K562 (cell line): ENCODE data around the gene CALHM3. TPM values are rescaled to one million over a fixed set of nuclear protein-coding genes. Genes with fewer than 3 reads are reported as not detected.

Experiments
- ATAC-seq: fragments of 200-7000 bp; cut with Tn5 transposase; 3 replicates; pipeline ENCODE4 v1.9.1; 2020; ENCODE audit warnings: moderate library complexity
- BruUV-seq: library from RNA; stranded (reverse); fragments of 400-500 nt; replicated peaks from 2 replicates; lab custom pipeline; 2021; lab: Mats Ljungman, UMichigan
- CTCF ChIA-PET: fragments of 300-600 bp; formaldehyde crosslinking; extraction: SDS; loops from one replicate; lab custom pipeline; 2021; ENCODE audit warnings: low intra/inter-chr PET ratio; lab: Yijun Ruan, JAX
- POLR2A ChIA-PET: fragments of 300-600, 350-650 bp; sonication (Branson Sonifier 250); formaldehyde crosslinking; extraction: SDS; loops from one replicate; lab custom pipeline; 2021; ENCODE audit warnings: antibody characterized with exemption, inconsistent platforms; lab: Yijun Ruan, JAX
- DNase-seq, 4 experiments: peaks; one replicate each; pipeline versions ENCODE4 v3.0.0 to v3.0.0-alpha.2; 2011 to 2018; ENCODE audit warnings: low spot score in 3 of 4, mixed read lengths in 3 of 4; ENCODE audit errors: extremely low read depth in 1 of 4
- FAIRE-seq: peaks from 2 replicates; lab custom pipeline; 2011; peaks lifted over from hg19 to GRCh38; lab: Jason Lieb, UNC
- H2AFZ ChIP-seq: 2 replicates; pipeline ENCODE4 v1.6.0; 2011; ENCODE audit warnings: low read depth, low read length, control low read depth, inconsistent platforms
- H3K27ac ChIP-seq: fragments of 200-600 bp; 3 replicates; pipeline ENCODE4 v1.8.0; 2011; ENCODE audit warnings: low read depth, mild to moderate bottlenecking, control low read depth, inconsistent platforms, low read length, moderate library complexity, mixed read lengths; ENCODE audit errors: extremely low read depth
- H3K27me3 ChIP-seq, 2 experiments: fragments of 300-600 bp in 1 of 2; 2 replicates in 1 of 2; 3 replicates in 1 of 2; pipeline versions ENCODE4 v1.6.0 to v1.8.0; 2011; ENCODE audit warnings: inconsistent platforms in 2 of 2, low read length in 2 of 2, mild to moderate bottlenecking in 1 of 2, mixed read lengths in 1 of 2, moderate library complexity in 1 of 2; ENCODE audit not compliant: control insufficient read depth in 2 of 2, insufficient read depth in 2 of 2
- H3K36me3 ChIP-seq: fragments of 300-600 bp; 3 replicates; pipeline ENCODE4 v1.8.0; 2011; ENCODE audit warnings: mild to moderate bottlenecking, low read length, inconsistent platforms; ENCODE audit not compliant: control insufficient read depth, insufficient read depth
- H3K4me1 ChIP-seq, 2 experiments: fragments of 200-600 bp in 1 of 2; replicated peaks in 1 of 2; 2 replicates in 1 of 2; 3 replicates in 1 of 2; pipeline versions ENCODE4 v1.5.1 to v1.8.0; 2011; ENCODE audit warnings: inconsistent platforms in 2 of 2, low read length in 2 of 2, mild to moderate bottlenecking in 1 of 2, mixed read lengths in 1 of 2, moderate library complexity in 1 of 2; ENCODE audit not compliant: control insufficient read depth in 2 of 2, insufficient read depth in 2 of 2
- H3K4me2 ChIP-seq: 2 replicates; pipeline ENCODE4 v1.6.1; 2011; ENCODE audit warnings: low read length, control low read depth, inconsistent platforms, mixed read lengths; ENCODE audit not compliant: insufficient read depth
- H3K4me3 ChIP-seq: fragments of 200-600 bp; sonication (generic), shearing (Covaris generic); 2 replicates; pipeline ENCODE4 v1.5.1; 2016; ENCODE audit warnings: control low read depth, inconsistent platforms
- H3K79me2 ChIP-seq: fragments of 200-600 bp; 3 replicates; pipeline ENCODE4 v1.8.0; 2011; ENCODE audit warnings: low read length, inconsistent platforms; ENCODE audit not compliant: control insufficient read depth, insufficient read depth
- H3K9ac ChIP-seq, 2 experiments: 2 replicates each; pipeline versions ENCODE4 v1.6.0 to v1.6.1; 2011; ENCODE audit warnings: low read depth in 2 of 2, low read length in 2 of 2, control low read depth in 1 of 2, inconsistent platforms in 1 of 2, mild to moderate bottlenecking in 1 of 2, mixed read lengths in 1 of 2; ENCODE audit not compliant: insufficient read depth in 1 of 2
- H3K9me1 ChIP-seq: one replicate; pipeline ENCODE4 v1.6.0; 2011; ENCODE audit warnings: inconsistent platforms, mild to moderate bottlenecking, low read length, moderate library complexity; ENCODE audit not compliant: control insufficient read depth, insufficient read depth
- H3K9me3 ChIP-seq: replicated peaks from 2 replicates; pipeline ENCODE4 v1.5.1; 2011; ENCODE audit warnings: low read depth, low read length, inconsistent platforms; ENCODE audit not compliant: control insufficient read depth, insufficient read depth
- H4K20me1 ChIP-seq: replicated peaks from 2 replicates; pipeline ENCODE4 v1.6.1; 2011; ENCODE audit warnings: low read length, inconsistent platforms, mixed read lengths; ENCODE audit not compliant: control insufficient read depth, insufficient read depth
- CEBPG ChIP-seq, 3 experiments: fragments of 200-800 bp in 1 of 3; sonication (Bioruptor generic) in 1 of 3; sonication (generic) in 1 of 3; formaldehyde crosslinking in 1 of 3; IDR thresholded peaks in 2 of 3; conservative IDR thresholded peaks in 1 of 3; 2 replicates each; pipeline versions ENCODE4 v1.6.1 to v1.8.0; 2016 to 2022; ENCODE audit warnings: missing compliant biosample characterization in 2 of 3, missing genetic modification characterization in 2 of 3, mild to moderate bottlenecking in 1 of 3, missing genetic modification reagents in 1 of 3
- DACH1 ChIP-seq: fragments of 450-650 bp; IDR thresholded peaks from 2 replicates; pipeline ENCODE4 v1.6.1; 2018; ENCODE audit not compliant: partially characterized antibody
- ELF4 ChIP-seq: fragments of 450-650 bp; formaldehyde crosslinking; IDR thresholded peaks from 2 replicates; pipeline ENCODE4 v1.4.0; 2022; ENCODE audit warnings: missing genetic modification characterization
- HMG20A ChIP-seq: fragments of 450-650 bp; formaldehyde crosslinking; conservative IDR thresholded peaks from 2 replicates; pipeline ENCODE4 v1.4.0; 2020; ENCODE audit warnings: mild to moderate bottlenecking, mixed read lengths
- POLR3A ChIP-seq: IDR thresholded peaks from 2 replicates; pipeline ENCODE4 v1.6.1; 2011; ENCODE audit warnings: borderline replicate concordance, mild to moderate bottlenecking, moderate library complexity; ENCODE audit not compliant: insufficient read length, insufficient read depth; ENCODE audit errors: extremely low read depth
- SRSF3 ChIP-seq: fragments of 200-400 bp; formaldehyde crosslinking; IDR thresholded peaks from 2 replicates; pipeline ENCODE4 v1.6.1; 2016; ENCODE audit warnings: mild to moderate bottlenecking, low read length, moderate library complexity; ENCODE audit not compliant: insufficient read depth
- SRSF9 ChIP-seq: fragments of 200-400 bp; formaldehyde crosslinking; IDR thresholded peaks from 2 replicates; pipeline ENCODE4 v1.6.1; 2017; ENCODE audit warnings: low read depth, low read length, borderline replicate concordance
- ZNF507 ChIP-seq: conservative IDR thresholded peaks from 2 replicates; pipeline ENCODE4 v1.6.1; 2017; ENCODE audit warnings: missing genetic modification characterization, missing compliant biosample characterization
- ZNF766 ChIP-seq: fragments of 200-800 bp; sonication (Bioruptor generic); conservative IDR thresholded peaks from 2 replicates; pipeline ENCODE4 v1.6.1; 2016; ENCODE audit warnings: missing genetic modification characterization, missing compliant biosample characterization
- ZSCAN29 ChIP-seq: fragments of 450-650 bp; IDR thresholded peaks from 2 replicates; pipeline ENCODE4 v1.6.1; 2017
- WGBS: fragments of 100-300 bp; shearing (Covaris generic); methylation state at CpG from one replicate; pipeline ENCODE4 v1.1.6; 2016; ENCODE audit warnings: low coverage, mixed read lengths; ENCODE audit not compliant: insufficient coverage; ENCODE audit errors: missing lambda C conversion rate; 5-methylcytosine and 5-hydroxymethylcytosine counted together
- in situ Hi-C: fragments of 300-500 bp; cut with MboI; formaldehyde crosslinking; loops from 4 replicates; pipeline ENCODE4 v1.15.0; 2018; ENCODE audit warnings: inconsistent platforms, mixed read lengths
- intact Hi-C: fragments of 100-400 bp; cut with micrococcal nuclease; formaldehyde crosslinking; loops from 2 replicates; pipeline ENCODE4 v1.14.2; 2022
- polyA plus RNA-seq, 8 experiments: library from polyadenylated mRNA; depleted of rRNA in 4 of 8; stranded (reverse) in 5 of 8; unstranded in 3 of 8; fragments of >200 nt; fragmentation: Nextera tagmentation in 2 of 8; fragmentation: Illumina TruSeq in 1 of 8; extraction: Ambion mirVana in 2 of 8; extraction: Trizol in 1 of 8; gene quantifications; 2 replicates each; pipeline versions ENCODE4 v1.2.1 to v1.2.3, GENCODE V29; 2011 to 2014; ENCODE audit warnings: inconsistent platforms in 1 of 8, missing spikeins in 1 of 8
- total RNA-seq, 7 experiments: library from RNA; depleted of rRNA in 6 of 7; stranded (reverse); fragments of >200 nt in 6 of 7; fragmentation: Illumina TruSeq in 2 of 7; extraction: Trizol in 2 of 7; gene quantifications; 2 replicates each; pipeline versions ENCODE4 v1.2.1 to v1.2.3, GENCODE V29; 2011 to 2021; ENCODE audit warnings: low replicate concordance in 1 of 7
- TF ChIP-seq, protein P1 (sequence below), 2 experiments: fragments of 450-650 bp in 1 of 2; IDR thresholded peaks; 2 replicates each; pipeline ENCODE4 v1.6.1; 2011 to 2017; ENCODE audit warnings: low read depth in 2 of 2, antibody characterized with exemption in 1 of 2, borderline replicate concordance in 1 of 2, low read length in 1 of 2, mild to moderate bottlenecking in 1 of 2, mixed read lengths in 1 of 2; ENCODE audit not compliant: control insufficient read depth in 1 of 2
- TF ChIP-seq, protein P2 (sequence below): fragments of 200-800 bp; sonication (Bioruptor generic); IDR thresholded peaks from 2 replicates; pipeline ENCODE4 v1.6.1; 2017; ENCODE audit warnings: missing genetic modification characterization, missing compliant biosample characterization
- TF ChIP-seq, protein P3 (sequence below): sonication (generic); formaldehyde crosslinking; IDR thresholded peaks from 2 replicates; pipeline ENCODE4 v1.8.0; 2022; ENCODE audit warnings: mild to moderate bottlenecking, missing genetic modification reagents, borderline replicate concordance

Gene CALHM3
- total and polyA plus RNA-seq, 9 of the 15 experiments (the other 6 are each of a cell fraction or from before 2014, with no cell fraction given), result not detected

GRCh38 chr10:103429647-103430046 lies 49.4 kb downstream of the CALHM3 start (continued):
- TF ChIP-seq, protein P1, sequence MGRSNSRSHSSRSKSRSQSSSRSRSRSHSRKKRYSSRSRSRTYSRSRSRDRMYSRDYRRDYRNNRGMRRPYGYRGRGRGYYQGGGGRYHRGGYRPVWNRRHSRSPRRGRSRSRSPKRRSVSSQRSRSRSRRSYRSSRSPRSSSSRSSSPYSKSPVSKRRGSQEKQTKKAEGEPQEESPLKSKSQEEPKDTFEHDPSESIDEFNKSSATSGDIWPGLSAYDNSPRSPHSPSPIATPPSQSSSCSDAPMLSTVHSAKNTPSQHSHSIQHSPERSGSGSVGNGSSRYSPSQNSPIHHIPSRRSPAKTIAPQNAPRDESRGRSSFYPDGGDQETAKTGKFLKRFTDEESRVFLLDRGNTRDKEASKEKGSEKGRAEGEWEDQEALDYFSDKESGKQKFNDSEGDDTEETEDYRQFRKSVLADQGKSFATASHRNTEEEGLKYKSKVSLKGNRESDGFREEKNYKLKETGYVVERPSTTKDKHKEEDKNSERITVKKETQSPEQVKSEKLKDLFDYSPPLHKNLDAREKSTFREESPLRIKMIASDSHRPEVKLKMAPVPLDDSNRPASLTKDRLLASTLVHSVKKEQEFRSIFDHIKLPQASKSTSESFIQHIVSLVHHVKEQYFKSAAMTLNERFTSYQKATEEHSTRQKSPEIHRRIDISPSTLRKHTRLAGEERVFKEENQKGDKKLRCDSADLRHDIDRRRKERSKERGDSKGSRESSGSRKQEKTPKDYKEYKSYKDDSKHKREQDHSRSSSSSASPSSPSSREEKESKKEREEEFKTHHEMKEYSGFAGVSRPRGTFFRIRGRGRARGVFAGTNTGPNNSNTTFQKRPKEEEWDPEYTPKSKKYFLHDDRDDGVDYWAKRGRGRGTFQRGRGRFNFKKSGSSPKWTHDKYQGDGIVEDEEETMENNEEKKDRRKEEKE (IDR thresholded peaks at IDR 0.05; ENCODE audit: borderline replicate concordance in 1 of 2, control insufficient read depth in 1 of 2, low read depth in 2 of 2, low read length in 1 of 2), result no peak
- TF ChIP-seq ZNF507 (no peak), DACH1 (no peak)

DNA sequence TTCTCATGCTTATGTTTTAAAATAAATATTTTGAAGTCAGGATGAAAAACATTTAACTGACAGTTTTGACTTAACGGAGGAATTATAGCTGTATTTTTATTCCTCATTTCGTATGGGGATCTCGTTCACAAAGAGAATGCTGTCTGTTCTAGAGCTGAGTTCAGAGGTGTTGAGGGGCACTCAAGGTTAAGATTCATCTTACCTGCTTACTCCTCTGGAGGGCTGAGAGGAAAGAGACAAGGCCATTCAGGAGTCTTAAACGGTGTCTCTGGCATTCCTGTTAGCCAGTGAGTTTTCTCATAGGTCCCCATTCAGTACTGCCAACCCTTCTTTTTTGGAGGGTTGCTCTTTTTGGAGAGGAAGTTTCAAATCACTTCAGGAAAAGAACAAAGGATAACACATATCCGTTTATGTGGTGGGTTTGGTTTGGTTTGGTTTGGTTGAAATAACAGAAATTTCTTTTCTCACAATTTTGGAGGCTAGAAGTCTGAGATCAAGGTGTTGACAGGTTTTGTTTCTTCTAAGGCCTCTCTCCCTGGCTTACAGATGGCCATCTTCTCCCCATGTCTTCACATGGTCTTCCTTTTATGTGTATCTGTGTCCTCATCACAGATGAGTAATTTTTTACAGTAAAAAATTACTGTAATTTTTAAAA lies 49.9 kb downstream of the CALHM3 start:
- Histone ChIP-seq H3K27me3 (no peaks in the 10 kb centered on the region), H3K4me3 (no peak overlapping the region), H3K4me1 (no peaks in the 10 kb centered on the region), H3K79me2 (no peaks in the 10 kb centered on the region), H3K4me2 (no peak overlapping the region), H3K27ac (no peak overlapping the region), H2AFZ (no peak overlapping the region), H3K9me3 (no peaks in the 10 kb centered on the region), H3K9ac (no peak overlapping the region), H4K20me1 (no peaks in the 10 kb centered on the region), H3K9me1 (no peaks in the 10 kb centered on the region), H3K36me3 (peaks cover 92% of the 10 kb centered on the region)
- intact Hi-C loops (no loop called here), in situ Hi-C loops (no loop called here)
- CTCF ChIA-PET, result no interaction called here
- 86% methylated on average over 5 of the region's 5 CpGs for WGBS
- FAIRE-seq (no peak), DNase-seq (no peak), ATAC-seq (no peak)
- POLR2A ChIA-PET, result no interaction called here
- BruUV-seq, result no TSS peak
- TF ChIP-seq, protein P2, sequence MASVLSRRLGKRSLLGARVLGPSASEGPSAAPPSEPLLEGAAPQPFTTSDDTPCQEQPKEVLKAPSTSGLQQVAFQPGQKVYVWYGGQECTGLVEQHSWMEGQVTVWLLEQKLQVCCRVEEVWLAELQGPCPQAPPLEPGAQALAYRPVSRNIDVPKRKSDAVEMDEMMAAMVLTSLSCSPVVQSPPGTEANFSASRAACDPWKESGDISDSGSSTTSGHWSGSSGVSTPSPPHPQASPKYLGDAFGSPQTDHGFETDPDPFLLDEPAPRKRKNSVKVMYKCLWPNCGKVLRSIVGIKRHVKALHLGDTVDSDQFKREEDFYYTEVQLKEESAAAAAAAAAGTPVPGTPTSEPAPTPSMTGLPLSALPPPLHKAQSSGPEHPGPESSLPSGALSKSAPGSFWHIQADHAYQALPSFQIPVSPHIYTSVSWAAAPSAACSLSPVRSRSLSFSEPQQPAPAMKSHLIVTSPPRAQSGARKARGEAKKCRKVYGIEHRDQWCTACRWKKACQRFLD (CRISPR knock-in tag), result no peak
- TF ChIP-seq ELF4 (no peak), POLR3A (no peak), SRSF3 (no peak), ZNF766 (no peak), SRSF9 (no peak), ZSCAN29 (no peak), HMG20A (CRISPR knock-in tag) (no peak), CEBPG (CRISPR knock-in tag; IDR thresholded peaks at IDR 0.05) (no peak), CEBPG (tag; conservative IDR thresholded peaks at IDR 0.05 in 1 of 2, IDR thresholded peaks at IDR 0.05 in 1 of 2) (no peak)
- TF ChIP-seq, protein P3, sequence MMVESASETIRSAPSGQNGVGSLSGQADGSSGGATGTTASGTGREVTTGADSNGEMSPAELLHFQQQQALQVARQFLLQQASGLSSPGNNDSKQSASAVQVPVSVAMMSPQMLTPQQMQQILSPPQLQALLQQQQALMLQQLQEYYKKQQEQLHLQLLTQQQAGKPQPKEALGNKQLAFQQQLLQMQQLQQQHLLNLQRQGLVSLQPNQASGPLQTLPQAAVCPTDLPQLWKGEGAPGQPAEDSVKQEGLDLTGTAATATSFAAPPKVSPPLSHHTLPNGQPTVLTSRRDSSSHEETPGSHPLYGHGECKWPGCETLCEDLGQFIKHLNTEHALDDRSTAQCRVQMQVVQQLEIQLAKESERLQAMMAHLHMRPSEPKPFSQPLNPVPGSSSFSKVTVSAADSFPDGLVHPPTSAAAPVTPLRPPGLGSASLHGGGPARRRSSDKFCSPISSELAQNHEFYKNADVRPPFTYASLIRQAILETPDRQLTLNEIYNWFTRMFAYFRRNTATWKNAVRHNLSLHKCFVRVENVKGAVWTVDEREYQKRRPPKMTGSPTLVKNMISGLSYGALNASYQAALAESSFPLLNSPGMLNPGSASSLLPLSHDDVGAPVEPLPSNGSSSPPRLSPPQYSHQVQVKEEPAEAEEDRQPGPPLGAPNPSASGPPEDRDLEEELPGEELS (CRISPR knock-in tag), result no peak
